GM21737 (cell line): ENCODE results near the gene NEAT1.
"Not testable (repeated sequence)": the region's sequence is repeated elsewhere in the genome, so short reads cannot be mapped to it uniquely, and the experiment has no call there.

ENCODE experiments used
- ATAC-seq: cut with Tn5 transposase; IDR thresholded peaks from one replicate; pipeline ENCODE4 v1.9.1; 2021; ENCODE audit warnings: mild to moderate bottlenecking, moderate library complexity; ENCODE audit not compliant: unreplicated experiment

The NEAT1 gene

DNA sequence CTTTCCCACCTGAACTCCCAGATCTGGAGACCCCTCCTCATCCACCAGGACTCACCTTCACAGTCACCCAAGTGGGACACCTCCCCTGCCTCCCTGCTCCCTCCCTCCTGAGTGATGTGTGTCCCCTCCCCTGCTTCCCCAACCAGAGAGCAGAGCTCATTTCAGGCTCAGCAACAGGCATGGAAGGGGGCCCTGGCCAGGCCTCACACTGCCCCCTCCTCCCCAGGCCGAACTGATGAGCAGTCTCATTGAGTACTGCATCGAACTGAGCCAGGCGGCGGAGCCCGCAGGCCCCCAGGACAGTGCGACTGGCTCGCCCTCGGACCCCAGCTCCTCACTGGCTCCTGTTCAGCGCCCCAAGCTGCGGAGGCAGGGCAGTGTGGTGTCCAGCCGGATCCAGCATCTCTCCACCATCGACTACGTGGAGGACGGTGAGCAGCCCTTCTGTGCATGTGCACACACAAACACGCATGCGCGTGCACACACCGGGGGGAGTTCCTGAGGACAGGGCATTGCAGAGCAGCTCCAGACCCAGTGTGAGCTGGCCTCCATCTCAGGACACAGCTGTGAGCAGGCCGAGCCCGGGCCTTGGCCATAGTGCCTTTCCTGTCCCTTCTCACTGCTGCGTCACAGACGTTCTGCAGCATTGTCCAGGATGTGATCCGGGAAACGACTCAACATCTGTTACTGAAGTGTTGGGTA lies 17.8 kb upstream of the NEAT1 start:
- ATAC-seq: no peak

DNA sequence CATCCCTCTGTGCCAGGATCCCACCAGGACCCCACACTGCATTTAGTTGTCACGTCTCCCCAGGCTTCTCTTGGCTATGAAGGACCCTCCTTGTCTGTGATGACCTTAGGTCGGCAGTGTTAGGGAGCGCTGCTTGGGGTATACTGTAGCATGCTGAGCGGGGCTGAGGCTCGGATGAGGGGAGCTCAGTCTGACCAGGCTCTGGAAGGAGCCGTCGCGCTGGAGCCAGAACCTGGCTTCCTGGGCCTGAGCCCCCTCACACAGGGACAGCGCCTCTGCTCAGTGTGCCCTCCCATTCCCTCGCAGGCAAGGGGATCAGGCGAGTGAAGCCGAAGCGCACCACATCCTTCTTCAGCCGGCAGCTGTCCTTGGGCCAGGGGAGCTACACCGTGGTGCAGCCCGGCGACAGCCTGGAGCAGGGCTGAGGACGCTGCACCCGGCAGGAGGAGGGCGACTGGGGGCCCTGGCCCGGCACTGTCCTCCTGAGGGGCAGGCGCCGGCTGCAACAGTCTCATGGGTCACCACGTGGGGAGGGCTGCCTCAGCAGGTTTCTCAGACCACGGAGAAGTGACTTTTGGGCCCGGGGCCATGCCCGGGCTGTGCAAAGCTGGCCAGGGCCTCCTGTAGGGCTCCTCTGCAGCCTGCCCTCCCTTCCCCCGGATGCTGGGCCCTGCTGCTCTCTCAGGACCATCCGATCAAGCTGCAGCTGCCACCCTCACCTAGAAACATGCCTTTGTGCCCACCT lies 11.5 kb upstream of the NEAT1 start:
- ATAC-seq: no peak

DNA sequence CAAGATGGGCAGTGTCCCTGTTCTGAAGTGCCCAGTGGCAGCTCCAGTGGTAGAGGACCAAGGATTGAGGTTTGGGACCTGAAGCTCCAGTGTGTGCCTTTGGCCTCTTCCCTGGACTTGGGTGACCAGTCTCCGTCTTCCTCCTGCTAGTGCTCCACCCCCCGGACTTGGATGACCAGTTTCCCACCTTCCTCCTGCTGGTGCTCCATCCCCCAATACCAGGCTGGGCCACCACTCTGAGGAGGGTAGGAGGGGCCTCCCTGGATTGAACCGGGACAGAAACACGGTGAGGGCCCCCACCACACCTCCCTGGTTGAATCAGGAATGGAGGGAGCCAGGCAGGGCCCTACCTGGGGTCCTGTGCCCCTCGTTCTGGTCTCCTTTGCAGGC lies 10.9 kb upstream of the NEAT1 start:
- no peak for ATAC-seq

GRCh38 chr11:65412271-65413076 lies 10.1 kb upstream of the NEAT1 start:
- ATAC-seq: no peak

GRCh38 chr11:65413077-65413664 lies 9.4 kb upstream of the NEAT1 start:
- not testable (repeated sequence) for ATAC-seq

DNA sequence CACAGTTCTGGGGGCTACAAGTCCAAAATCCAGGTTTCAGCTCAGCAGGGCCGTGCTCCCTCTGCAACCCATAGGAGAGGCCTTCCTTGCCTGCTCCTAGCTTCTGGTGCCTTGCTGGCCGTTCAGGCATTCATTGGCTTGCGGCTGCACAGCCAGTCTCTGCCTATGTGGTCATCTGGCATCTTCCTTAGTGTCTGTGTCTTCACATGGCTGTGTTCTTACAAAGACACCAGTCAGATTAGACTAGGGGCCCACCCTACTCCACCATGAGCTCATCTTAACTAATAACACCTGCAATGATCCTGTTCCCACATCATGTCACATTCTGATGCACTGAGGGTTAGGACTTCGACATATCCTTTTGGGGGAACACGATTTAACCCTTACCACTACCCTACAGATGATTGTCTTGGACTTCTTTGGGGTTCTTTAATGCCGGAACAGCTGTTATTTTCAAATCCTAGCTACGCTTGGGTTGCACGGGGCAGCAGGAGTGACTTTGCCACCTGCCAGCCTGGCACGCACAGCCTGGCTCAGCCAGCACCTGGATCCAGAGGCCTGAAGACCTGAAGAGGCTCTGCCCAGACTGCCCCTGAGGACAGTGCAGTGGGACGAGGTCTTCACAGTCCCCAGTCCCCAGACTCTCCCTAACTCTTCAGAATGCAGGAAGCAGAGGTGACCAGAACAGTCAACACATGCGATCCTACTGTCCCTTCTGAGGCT lies 7.7 kb upstream of the NEAT1 start:
- ATAC-seq: no peak

- no peak for ATAC-seq
Measured at GRCh38 chr11:65415499-65416340, 6.9 kb upstream of the NEAT1 start.

DNA sequence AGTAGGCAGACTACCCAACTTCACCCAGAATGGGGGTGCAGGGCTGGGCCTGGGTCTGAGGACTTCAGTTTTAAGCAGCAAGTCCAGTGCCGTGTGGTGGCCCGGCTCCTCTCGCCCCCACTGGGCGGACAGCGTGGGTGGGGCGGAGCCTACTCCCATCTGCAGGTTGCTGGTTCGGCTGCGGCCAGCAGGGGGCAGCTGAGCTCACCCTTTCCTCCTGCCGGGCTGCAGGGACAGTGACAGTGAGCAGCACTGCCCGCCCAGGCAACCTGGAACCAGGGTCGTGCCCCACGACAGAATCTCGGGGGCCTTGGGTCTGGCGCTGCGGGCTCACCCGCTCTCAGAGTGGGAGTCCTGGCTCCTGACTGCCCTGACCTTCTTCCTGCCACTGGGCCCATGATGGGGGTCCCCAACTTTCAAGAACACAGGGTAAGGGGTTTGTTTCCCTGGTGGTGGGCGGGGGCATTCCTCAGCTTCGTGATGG lies 6.2 kb upstream of the NEAT1 start:
- peak; percentile 31 for ATAC-seq

- ATAC-seq: no peak
Measured at GRCh38 chr11:65416841-65417701, 5.5 kb upstream of the NEAT1 start.

DNA sequence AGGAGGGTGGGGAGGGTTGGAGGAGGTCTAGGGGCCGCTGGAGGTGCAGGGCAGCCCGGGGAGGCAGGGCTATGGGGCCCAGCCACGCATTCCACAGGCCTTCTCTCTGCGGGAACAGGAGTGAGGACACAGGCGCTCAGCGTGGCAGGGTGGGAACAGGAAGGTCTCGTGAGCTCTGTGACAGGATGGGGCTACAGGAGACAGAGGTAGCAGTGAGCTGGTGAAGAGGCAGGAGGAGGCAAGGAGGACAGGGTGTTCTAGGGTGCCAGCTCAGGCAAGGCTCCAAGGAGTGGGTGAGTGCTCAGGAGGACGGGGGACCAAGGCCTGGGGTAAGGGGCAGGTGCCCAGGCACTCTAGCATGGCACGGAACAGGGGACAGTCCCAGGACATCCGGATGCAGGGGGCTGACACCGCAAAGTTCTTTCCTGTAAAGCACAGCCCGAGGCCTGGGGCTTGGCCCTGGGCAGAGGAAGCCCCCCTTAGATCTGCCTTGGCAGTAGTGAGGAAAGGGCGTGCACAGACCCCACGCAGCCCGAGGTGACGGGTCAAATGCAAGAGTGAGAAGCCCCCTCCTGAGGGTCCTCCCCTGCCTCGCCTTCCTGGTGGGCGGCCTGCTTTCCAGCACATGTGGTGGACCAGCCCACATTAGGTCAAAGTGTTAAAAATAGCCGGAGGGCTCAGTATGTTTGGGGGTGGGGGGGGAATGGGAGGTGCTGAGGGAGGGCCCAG lies 4.7 kb upstream of the NEAT1 start:
- ATAC-seq: no peak

- peak; percentile 1 for ATAC-seq
Measured at GRCh38 chr11:65418431-65418680, 4.2 kb upstream of the NEAT1 start.

DNA sequence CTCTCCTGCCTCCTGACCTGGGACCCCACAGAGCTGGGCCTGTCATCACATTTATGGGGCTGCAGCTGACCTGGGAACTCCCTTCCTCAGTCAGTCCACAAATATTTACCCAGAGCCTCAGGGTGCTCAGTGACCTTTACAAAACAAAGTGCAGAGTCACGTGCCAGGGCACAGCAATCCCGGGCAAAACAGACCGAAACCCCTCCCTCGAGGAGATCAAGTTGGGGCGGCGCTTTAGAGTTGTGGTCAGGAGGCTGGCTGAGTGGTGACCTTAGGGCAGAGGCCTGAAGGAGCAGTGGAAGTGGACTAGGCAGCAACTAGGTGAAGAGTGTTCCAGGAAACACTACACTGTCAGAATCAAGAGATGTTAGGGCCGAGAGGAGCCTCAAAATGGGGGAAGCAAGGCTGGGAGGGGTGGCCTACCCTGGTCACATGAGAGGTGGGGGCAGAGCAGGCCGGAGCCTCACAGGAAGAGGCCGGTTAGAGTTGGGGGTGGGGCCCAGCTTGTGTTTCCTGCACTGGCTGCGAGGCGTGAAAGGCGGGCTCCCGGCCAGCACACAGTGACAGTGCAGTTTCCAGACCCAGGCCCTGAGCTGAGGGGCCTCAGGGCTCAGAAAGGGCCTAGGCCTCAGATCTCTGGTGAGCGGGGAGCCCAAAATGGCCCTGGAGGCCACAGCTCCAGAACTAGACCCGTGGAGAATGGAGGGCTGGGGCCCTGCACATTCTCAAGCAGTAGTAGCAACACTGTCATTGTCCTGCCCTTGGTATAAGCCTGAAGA lies 3.7 kb upstream of the NEAT1 start:
- peak; percentile 39 for ATAC-seq

GRCh38 chr11:65419460-65419771 lies 3.2 kb upstream of the NEAT1 start:
- no peak for ATAC-seq

- ATAC-seq: no peak
Measured at GRCh38 chr11:65419772-65420481, 2.7 kb upstream of the NEAT1 start.

DNA sequence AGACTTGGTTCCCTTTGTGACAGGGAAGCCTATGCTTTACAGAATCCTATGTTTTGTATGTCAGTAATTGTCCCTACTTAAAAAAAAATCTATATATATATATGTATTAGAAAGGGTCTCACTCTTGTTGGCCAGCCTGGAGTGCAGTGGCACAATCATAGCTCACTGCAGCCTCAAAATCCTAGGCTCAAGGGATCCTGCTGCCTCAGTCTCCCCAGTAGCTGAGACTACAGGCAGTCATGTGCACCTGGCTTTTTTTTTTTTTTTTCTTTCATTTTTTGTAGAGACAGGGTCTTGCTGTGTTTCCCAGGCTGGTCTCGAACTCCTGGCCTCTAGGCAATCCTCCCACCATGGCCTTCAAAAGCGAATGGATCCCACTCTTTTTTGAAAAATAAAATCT lies 2.1 kb upstream of the NEAT1 start:
- no peak for ATAC-seq

DNA sequence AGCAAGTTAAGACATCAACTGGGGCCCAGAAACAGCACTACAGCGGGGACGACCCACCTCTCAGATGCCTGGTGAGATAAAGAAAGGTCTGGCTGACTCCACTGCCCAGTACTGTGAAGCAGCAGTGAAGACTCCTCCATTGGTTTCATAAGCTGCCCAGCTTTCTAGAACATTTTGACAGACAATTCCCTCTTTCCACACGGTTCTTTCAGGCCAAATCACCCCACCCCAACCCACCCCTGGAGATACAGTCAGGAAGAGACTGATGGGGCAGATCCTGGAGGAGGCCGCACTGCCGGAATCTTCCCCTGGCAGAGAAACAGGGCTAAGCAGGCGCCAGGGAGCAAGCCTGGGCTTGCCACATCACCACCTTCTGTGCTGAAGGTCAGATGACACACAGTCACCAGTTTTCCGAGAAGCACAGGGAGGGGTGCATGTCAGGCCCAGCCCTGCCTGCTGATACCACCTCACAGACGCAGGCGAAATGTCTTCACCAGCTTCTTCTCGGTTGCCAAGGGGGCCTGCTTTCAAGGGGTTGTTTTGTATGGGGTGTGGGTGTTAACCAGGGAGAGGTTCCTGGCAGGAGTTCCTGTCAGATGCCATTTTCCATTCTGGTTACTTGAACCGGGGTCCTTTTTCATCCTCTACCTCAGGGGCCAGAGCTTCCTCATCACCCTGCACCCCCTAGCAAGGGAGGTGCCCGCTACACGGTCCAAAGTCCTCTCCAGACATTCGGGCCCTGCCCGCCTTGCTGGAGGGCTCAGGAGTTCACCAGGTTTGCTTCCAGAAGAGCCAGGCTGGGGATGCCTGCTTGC lies 1.4 kb upstream of the NEAT1 start:
- ATAC-seq: no peak
